MCF 10A (cell line): ENCODE results near the gene FUNDC2. TPM values are rescaled to one million over a fixed set of nuclear protein-coding genes. Genes with fewer than 3 reads are reported as not detected.

ENCODE experiments used
- BruUV-seq: library from RNA; stranded (reverse); fragments of 400-500 nt; replicated peaks from 2 replicates; lab custom pipeline; 2021; lab: Mats Ljungman, UMichigan
- CTCF ChIA-PET: fragments of 300-600 bp; sonication (Branson Sonifier 250); formaldehyde crosslinking; extraction: SDS; loops from one replicate; lab custom pipeline; 2021; ENCODE audit warnings: antibody characterized with exemption, inconsistent platforms; lab: Yijun Ruan, JAX
- POLR2A ChIA-PET: fragments of 300-600, 350-650 bp; sonication (Branson Sonifier 250); formaldehyde crosslinking; extraction: SDS; loops from one replicate; lab custom pipeline; 2020; ENCODE audit warnings: antibody characterized with exemption, inconsistent platforms; lab: Yijun Ruan, JAX
- DNase-seq: peaks from one replicate; pipeline ENCODE4 v3.0.0-alpha.2; 2018; ENCODE audit not compliant: unreplicated experiment
- H3K27ac Mint-ChIP-seq: one replicate; pipeline ENCODE4 v1.8.0; 2022; ENCODE audit warnings: mild to moderate bottlenecking, low read depth, mixed read lengths; ENCODE audit not compliant: unreplicated experiment
- H3K27me3 Mint-ChIP-seq: one replicate; pipeline ENCODE4 v1.8.0; 2022; ENCODE audit warnings: mixed read lengths; ENCODE audit not compliant: insufficient read depth, unreplicated experiment
- H3K36me3 Mint-ChIP-seq: one replicate; pipeline ENCODE4 v1.8.0; 2022; ENCODE audit warnings: mild to moderate bottlenecking, moderate library complexity, mixed read lengths; ENCODE audit not compliant: insufficient read depth, unreplicated experiment
- H3K4me1 Mint-ChIP-seq: one replicate; pipeline ENCODE4 v1.8.0; 2022; ENCODE audit warnings: mixed read lengths; ENCODE audit not compliant: insufficient read depth, unreplicated experiment
- H3K4me3 Mint-ChIP-seq: one replicate; pipeline ENCODE4 v1.8.0; 2022; ENCODE audit warnings: mild to moderate bottlenecking, moderate library complexity, mixed read lengths; ENCODE audit not compliant: unreplicated experiment
- H3K9me3 Mint-ChIP-seq: one replicate; pipeline ENCODE4 v1.8.0; 2022; ENCODE audit warnings: mixed read lengths; ENCODE audit not compliant: unreplicated experiment
- CTCF ChIP-seq: fragments of 200-600 bp; IDR thresholded peaks from one replicate; pipeline ENCODE4 v1.8.0; 2022; ENCODE audit warnings: antibody characterized with exemption, mild to moderate bottlenecking; ENCODE audit not compliant: unreplicated experiment
- intact Hi-C: fragments of 100-400 bp; cut with micrococcal nuclease; formaldehyde crosslinking; loops from 2 replicates; pipeline ENCODE4 v1.14.1; 2022
- total RNA-seq: library from RNA; stranded (reverse); gene quantifications from 2 replicates; pipeline ENCODE4 v1.2.3, GENCODE V29; 2022

Gene FUNDC2
- total RNA-seq, 1 experiment from 2014 or later, result 54.8 TPM

- no peak for TF ChIP-seq CTCF
- intact Hi-C loops, result no loop called here
- Mint-ChIP-seq H3K36me3 (peaks cover 29% of the 10 kb centered on the region), H3K4me1 (no peaks in the 10 kb centered on the region), H3K27me3 (peaks cover 20% of the 10 kb centered on the region), H3K9me3 (no peaks in the 10 kb centered on the region), H3K27ac (no peak overlapping the region), H3K4me3 (no peak overlapping the region)
- ChIA-PET CTCF (interaction anchor here (0.7 to 3.7 kb wide), 5 partner anchors 18 to 138 kb away, joined by 3 to 37 read pairs (median 5); no protein-coding TSS in a partner anchor), POLR2A (interaction anchor here (0.6 to 2.4 kb wide), 2 partner anchors 10 to 677 kb away, joined by 3 to 11 read pairs; partner anchors contain the start of gene EMD)
- BruUV-seq, result no TSS peak
- no peak for DNase-seq
Measured at GRCh38 chrX:155055494-155055893, 28.9 kb downstream of the FUNDC2 start.

GRCh38 chrX:155056471-155056870 is 29.8 kb downstream of the FUNDC2 start:
- intact Hi-C loops, result no loop called here
- POLR2A ChIA-PET, result interaction anchor here (1.1 to 2.4 kb wide), 3 partner anchors 9 to 30 kb away, joined by 4 to 11 read pairs (median 7); partner anchors contain the start of gene FUNDC2

GRCh38 chrX:155056877-155057792 is 30.5 kb downstream of the FUNDC2 start:
- peak; percentile 70 for DNase-seq
- POLR2A ChIA-PET, result interaction anchor here (0.6 to 2.4 kb wide), 4 partner anchors 8 to 567 kb away, joined by 3 to 11 read pairs (median 6); partner anchors contain the start of genes FUNDC2 and SLC10A3
- Mint-ChIP-seq H3K4me1 (no peaks in the 10 kb centered on the region), H3K9me3 (no peaks in the 10 kb centered on the region), H3K27me3 (peaks cover 29% of the 10 kb centered on the region), H3K4me3 (no peak overlapping the region), H3K36me3 (peaks cover 36% of the 10 kb centered on the region), H3K27ac (no peak overlapping the region)
- intact Hi-C loops, result loop anchor here (1.0 kb wide), 3 partner anchors 70 to 139 kb away; no protein-coding TSS in a partner anchor
- TF ChIP-seq CTCF, result peak; percentile 68
- CTCF ChIA-PET, result interaction anchor here (0.7 to 3.7 kb wide), 19 partner anchors 7 to 140 kb away, joined by 3 to 37 read pairs (median 3); partner anchors contain the start of gene FUNDC2
- no TSS peak for BruUV-seq

More at GRCh38 chrX:155056471-155056870, 29.8 kb downstream of the FUNDC2 start:
- Mint-ChIP-seq H3K4me3 (no peak overlapping the region), H3K4me1 (no peaks in the 10 kb centered on the region), H3K9me3 (no peaks in the 10 kb centered on the region), H3K27ac (no peak overlapping the region), H3K36me3 (peaks cover 34% of the 10 kb centered on the region), H3K27me3 (peaks cover 23% of the 10 kb centered on the region)
- CTCF ChIA-PET, result interaction anchor here (0.7 to 3.7 kb wide), 18 partner anchors 8 to 139 kb away, joined by 3 to 37 read pairs (median 4); partner anchors contain the start of gene FUNDC2
- TF ChIP-seq CTCF, result no peak
- BruUV-seq, result no TSS peak
- no peak for DNase-seq

- BruUV-seq, result no TSS peak
- H3K9me3 Mint-ChIP-seq, result no peaks in the 10 kb centered on the region
- no peak for DNase-seq
- no peak for TF ChIP-seq CTCF
- peaks cover 10% of the 10 kb centered on the region for H3K27me3 Mint-ChIP-seq
- no peak overlapping the region for H3K4me3 Mint-ChIP-seq
- CTCF ChIA-PET, result interaction anchor here (0.6 to 2.1 kb wide), 5 partner anchors 13 to 144 kb away, joined by 3 to 11 read pairs (median 3); no protein-coding TSS in a partner anchor
- H3K36me3 Mint-ChIP-seq, result peaks cover 31% of the 10 kb centered on the region
- H3K27ac Mint-ChIP-seq, result no peak overlapping the region
- POLR2A ChIA-PET, result interaction anchor here (3.3 kb wide), 1 partner anchor 34 kb away, joined by 21 read pairs; the partner anchor contains the start of gene FUNDC2
- intact Hi-C loops, result no loop called here
- peaks cover 12% of the 10 kb centered on the region for H3K4me1 Mint-ChIP-seq
Measured at GRCh38 chrX:155061760-155062159, 35.1 kb downstream of the FUNDC2 start.
